Fibroblast of skin of left quadriceps (primary cell): ENCODE results near the gene ORC6.
A peak's percentile ranks its signal among the peaks of the same experiment; 100 is the strongest.
"Not testable (repeated sequence)": the region's sequence is repeated elsewhere in the genome, so short reads cannot be mapped to it uniquely, and the experiment has no call there.

Experiments
- DNase-seq, 2 experiments: peaks; one replicate each; pipeline ENCODE4 v3.0.0-alpha.2; 2013; ENCODE audit warnings: low read depth in 2 of 2

ORC6 gene, protein sequence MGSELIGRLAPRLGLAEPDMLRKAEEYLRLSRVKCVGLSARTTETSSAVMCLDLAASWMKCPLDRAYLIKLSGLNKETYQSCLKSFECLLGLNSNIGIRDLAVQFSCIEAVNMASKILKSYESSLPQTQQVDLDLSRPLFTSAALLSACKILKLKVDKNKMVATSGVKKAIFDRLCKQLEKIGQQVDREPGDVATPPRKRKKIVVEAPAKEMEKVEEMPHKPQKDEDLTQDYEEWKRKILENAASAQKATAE

DNA sequence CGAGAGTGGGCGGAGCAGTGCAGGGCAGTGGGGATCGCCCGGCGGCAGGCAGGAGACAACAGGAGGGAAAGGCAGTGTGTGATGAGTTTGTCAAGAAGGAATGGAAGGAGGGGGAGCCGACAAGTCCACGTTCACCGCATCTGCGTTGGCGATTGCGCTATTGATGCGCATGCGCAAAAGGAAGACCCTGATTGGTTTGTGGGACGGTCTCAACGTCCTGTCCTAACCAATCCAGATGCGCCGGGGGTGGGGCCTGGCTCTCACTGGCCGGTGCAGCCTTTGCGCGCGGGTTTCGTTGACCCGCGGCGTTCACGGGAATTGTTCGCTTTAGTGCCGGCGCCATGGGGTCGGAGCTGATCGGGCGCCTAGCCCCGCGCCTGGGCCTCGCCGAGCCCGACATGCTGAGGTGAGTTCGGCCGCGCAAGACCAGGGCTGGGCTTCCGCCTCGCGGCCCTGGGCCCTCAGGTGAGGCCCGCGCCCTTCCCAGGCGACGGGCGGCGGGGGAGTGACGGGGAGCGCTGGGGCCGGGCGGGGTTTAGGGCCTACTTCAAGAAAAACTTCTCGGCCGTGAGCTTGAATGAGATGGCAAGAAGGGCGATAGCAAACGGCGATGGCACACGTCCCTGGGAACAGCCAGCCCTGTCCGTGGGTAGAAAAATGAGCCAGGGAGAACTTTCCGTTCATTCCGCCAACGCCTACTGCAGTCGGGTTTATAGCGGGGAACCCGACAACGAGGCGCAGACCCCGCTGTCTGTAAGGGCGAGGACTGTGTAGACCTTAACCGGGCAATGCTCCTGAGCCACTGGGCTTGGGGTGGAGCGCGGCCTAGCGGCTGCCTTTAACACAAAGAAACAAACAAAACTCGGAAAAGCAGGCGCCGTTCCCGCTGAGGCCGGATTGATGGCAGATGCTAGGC lies at the start of gene ORC6:
TSS of gene ORC6 (plus strand) at position 295 of the 916 bp plus-strand sequence. CDS start at position 342, 47 bp downstream.
- DNase-seq, result peak; percentile 92 to 93

DNA sequence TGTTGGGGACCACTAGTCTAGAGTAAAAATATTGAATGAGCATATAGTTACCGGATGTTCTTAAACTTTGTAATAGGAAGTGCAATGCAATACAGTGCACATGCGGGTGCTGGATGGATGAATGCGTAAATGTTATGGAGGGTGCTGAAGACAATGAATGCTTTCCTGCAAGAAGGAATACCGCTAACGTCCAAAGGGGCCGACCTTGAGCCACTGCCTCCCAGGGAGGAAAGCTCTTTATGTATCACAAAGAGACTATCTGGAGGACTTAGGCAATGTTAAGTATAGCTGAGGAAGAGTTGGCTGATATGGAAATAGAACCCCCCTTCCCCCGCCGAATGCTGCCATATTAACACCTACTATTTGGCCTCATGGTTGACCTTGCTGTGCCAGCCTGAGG lies 40.8 kb upstream of the ORC6 start:
- no peak for DNase-seq

DNA sequence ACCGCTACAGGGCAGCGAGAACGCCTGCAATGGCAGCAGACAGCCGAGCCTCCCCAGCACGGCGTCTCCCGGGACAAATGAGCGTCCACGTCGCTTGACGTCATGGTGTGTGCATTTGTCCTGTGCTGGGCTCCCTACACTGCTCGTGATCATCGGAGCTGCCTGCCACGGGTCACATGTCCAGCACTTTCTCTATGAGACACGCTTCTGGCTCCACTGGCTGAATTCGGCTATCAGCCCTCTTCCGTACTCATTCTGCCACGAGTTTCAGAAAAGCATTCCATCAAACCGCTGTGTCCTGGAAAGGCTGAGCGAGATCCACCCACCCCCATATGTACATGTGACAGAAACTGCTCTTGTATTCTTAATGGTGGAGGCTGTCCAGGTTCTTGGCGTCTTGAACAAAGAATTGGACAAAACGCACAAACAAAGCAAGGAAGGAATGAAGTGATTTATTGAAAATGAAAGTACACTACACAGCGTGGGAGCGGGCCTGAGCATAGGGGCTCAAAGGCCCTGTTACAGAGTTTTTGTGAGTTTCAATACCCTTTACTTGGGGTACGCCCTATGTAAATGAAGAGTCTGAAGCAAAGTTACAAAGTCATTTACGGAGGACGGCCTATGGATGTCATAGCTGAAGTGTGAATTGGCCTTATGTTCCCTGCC lies 39.7 kb upstream of the ORC6 start:
- DNase-seq, result no peak

DNA sequence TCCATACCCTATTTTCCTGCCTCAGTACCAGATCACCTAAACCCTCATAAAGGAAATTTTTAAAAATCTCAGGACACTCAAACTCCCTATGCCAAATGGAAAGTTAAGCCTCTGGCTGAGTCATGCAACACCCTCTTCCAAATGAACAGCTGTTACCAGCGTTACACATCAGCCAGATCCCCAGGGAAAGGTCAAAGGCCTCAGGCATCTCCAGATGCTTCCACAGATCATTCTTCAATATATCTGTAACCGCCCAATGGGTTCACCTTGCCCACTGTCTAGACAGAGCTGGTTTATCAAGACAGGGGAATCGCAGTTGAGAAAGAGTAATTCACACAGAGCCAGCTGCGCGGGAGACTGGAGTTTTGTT lies 39.2 kb upstream of the ORC6 start:
- DNase-seq, result no peak

DNA sequence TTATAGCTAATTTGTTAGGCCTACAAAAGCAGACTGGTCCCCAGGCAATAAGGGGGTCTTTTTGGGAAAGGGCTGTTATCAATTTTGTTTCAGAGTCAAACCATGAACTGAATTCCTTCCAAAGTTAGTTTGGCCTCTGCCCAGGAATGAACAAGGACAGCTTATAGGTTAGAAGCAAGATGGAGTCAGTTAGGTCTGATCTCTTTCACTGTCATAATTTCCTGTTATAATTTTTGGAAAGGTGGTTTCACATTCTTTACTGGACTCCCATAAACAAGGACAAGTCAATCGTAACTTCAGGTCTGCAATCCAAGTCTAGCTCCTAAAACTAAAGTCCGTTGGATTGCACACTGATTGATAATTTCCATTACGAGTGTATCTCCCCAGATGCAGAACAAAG lies 38.2 kb upstream of the ORC6 start:
- DNase-seq, result no peak

DNA sequence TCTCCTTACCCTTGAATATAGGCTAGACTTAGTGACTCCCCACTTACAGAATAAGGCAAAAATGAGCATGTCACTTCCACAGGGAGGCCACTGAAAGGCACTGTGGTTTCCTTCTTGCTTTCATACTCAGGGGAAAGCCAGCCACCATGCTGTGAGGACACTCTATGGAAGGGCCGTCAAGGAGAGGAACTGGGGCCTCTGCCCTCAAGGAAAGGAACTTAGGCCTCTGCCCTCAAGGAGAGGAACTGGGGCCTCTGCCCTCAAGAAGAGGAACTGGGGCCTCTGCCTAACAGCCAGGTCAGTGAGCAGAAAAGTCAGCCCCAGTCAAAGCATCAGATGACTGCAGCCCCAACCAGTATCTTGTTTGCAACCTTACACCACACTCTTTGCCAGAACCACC lies 30.5 kb upstream of the ORC6 start:
- no peak for DNase-seq

DNA sequence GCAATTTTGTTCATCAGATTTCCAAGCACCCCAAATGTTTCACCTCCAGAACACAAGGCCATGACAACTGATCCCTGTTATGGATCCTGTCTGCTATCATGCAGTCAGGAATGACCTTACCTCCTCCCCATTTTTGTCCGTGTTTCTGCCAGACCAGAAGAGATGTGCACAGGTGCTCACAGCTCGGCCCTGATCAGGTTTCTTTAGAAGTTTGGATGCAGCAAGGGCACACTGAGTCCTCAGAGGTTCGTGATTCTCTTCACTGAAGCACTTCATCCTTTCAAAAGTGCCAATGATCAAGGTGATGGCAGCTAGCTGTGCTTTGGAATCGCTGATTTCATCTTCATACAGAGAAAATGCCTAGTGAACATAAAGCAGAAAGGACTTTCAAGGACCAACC lies 27.3 kb upstream of the ORC6 start:
- no peak for DNase-seq

GRCh38 chr16:46673320-46674013 lies 16.0 kb upstream of the ORC6 start:
- no peak for DNase-seq

GRCh38 chr16:46677943-46678342 lies 11.5 kb upstream of the ORC6 start:
- not testable (repeated sequence) for DNase-seq

DNA sequence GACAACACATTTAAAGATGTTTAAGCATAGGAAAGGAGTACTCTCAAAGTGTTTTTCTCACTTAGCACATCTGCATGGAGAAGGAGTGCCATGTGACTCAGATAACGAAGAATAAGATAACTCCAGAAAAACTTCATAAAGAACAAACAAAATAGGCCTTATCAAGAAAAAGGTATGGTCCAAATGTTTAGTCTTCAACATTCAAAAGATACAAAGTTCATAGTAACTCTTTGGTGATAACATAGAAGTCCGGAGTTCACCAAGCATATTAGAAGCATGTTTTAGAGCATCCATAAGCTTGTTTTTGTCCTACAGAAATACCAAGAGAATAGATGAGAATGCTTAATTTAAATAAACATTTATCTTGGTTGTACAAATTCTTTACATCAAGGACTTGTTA lies 7.6 kb upstream of the ORC6 start:
- DNase-seq, result not testable (repeated sequence)

DNA sequence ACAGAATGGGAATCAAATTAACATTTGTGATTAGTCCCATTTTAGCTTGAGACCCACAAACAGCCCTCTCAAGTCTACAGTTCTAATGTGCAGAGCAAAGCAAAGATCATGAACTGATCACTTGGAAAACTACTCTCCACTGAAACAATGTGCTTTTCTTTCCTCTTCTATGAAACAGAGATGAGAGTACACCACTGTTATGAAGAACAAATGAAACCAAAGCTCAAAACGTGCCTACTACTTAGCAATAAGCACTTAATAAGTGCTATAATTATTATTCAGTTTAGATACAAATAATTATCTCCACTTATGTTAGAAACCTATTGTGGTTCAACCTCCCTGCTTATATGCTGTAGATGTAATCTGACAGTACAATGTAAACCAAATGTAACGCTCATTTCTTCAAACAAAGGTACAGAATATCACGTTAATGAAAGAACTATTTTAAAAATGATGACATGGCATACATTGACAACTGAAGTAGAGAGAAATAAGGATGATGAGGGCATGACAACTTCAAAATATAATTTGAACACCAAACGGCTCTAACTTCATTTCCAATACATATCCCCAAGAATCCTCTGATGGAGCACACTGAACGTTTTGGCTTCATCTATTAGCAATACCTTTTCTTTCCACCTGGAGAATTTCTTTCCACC lies 2.5 kb upstream of the ORC6 start:
- DNase-seq, result no peak

- DNase-seq, result no peak
Measured at GRCh38 chr16:46687486-46687885, 2.0 kb upstream of the ORC6 start.

- no peak for DNase-seq
Measured at GRCh38 chr16:46688101-46688653, 1.3 kb upstream of the ORC6 start.

- peak; percentile 98 for DNase-seq
Measured at GRCh38 chr16:46688654-46689364, 650 bp upstream of the ORC6 start, which contains the start of gene VPS35. Gene VPS35 (minus strand): TSS chr16:46689178. CDS start chr16:46689133, 45 bp downstream.

- no peak for DNase-seq
Measured at GRCh38 chr16:46690281-46691178, 1.1 kb downstream of the ORC6 start.

DNA sequence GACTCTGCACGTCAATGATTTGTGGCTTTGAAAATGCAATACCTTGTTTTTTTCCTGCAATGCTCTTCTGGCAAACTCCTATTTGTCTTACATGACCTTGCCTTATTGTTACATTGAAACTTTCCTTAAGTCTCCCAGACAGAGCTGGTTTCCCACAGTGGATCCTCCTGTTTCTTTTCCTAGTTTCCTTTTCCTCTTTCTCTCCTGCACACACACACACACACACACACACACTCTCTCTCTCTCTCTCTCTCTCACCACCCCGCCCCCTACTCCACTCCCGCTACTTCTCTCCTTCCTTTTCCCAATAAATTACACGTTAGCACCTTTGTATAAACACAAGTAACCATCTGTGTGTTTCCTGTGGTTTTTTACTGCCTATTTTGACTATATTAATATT lies 2.3 kb downstream of the ORC6 start:
- DNase-seq, result no peak

DNA sequence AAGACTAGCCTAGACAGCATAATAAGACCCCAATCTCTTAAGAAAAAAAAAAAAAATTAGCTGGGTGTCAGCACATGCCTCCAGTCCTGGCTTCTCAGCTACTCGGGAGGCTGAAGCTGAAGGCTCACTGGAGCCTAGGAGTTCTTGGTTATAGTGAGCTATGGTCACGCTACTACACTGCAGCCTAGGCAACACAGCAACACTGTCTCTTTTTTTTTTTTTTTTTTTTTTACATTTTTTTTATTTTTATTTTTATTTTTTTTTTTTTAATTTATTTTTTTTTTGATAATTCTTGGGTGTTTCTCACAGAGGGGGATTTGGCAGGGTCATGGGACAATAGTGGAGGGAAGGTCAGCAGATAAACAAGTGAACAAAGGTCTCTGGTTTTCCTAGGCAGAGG lies 4.1 kb downstream of the ORC6 start:
- no peak for DNase-seq

GRCh38 chr16:46695937-46696336 lies 6.5 kb downstream of the ORC6 start:
- no peak for DNase-seq

DNA sequence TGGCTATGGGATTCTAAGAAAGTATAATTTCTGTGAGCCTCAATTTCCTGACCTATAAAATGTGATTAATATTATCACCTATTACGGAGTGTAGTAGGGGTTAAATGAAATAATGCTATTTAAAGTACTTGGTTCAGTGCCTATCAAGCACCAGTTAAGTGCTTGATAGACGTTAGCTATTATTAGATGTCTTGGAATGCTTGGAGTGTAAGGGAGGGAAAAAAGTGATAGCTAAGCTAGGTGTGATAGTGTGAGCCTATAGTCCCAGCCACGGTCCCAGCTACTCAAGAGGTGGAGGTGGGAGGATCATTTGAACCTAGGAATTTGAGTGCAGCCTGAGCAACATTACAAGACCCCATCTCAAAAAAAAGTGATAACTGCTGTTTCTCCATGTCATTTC lies 7.5 kb downstream of the ORC6 start:
- DNase-seq, result no peak
